Fibroblast of skin of abdomen (primary cell): ENCODE measurements around the gene CERS1.

Source experiments
- DNase-seq: peaks from one replicate; pipeline ENCODE4 v3.0.0-alpha.2; 2013

The CERS1 gene

DNA sequence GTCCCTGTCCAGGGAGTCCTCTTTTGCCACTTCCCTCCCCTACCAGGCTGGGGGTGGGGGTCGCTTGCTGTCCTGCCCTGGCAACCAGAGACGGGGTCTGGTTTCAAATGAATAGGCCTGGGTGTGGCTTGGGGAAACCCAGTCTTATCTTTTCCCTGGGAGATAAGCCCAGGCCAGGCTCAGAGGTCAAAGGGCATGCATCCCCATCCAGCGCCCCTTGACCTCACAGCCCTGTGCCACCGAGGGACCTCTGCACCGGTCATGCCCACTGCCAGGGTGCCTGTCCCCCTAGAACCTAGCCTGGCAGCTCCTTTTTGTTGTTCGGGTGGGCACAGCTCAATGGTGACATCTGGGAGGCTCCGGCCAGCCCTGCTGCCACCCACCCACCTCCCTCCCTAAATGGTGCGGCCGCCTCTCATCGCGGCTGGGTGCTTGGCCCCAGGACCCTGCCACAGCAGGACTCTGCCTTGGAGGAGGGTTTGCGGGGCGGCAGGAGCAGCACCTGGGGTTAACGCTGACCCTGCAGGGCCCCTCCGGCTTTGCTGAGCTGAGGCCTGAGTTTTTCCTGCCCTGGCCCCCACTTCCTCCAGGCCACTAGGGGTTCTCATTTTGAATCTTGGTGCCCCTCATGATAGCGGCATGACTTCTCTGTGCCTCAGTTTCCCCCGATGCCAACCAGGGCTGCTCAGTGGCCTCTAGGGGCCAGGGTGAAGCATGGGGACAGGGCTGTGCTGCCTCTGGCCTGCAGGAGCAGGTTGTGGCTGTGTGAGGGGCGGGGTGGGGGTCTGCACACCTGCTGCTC is 2.9 kb upstream of the CERS1 start:
- no peak for DNase-seq

- no peak for DNase-seq
These were observed 2.2 kb upstream of the CERS1 start for GRCh38 chr19:18898081-18898606.

GRCh38 chr19:18897094-18898029 is 1.4 kb upstream of the CERS1 start:
- no peak for DNase-seq

DNA sequence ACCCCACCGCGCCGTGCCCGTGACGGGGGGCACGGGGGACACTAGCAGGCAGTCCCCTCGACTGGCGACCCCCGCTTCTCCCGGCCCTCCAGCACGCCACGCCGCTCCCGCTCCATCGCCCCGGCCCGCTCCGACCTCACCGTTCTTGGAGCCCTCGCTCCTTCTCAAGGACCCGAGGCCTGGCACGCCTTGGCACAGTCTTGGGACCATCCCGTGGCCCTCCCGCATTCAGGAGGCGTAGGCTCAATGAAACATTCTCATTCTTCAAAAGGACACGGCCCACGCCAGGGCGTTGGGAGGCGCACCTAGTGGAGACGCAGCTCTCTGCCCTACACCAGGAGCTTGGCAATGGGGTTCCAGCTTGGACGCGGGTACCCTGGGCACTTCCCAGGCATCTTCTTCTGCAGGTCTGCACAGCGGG is 473 bp upstream of the CERS1 start:
- DNase-seq, result no peak

GRCh38 chr19:18895038-18895823 is 727 bp downstream of the CERS1 start:
- DNase-seq, result no peak

GRCh38 chr19:18894254-18895037 is 1.5 kb downstream of the CERS1 start:
- peak; percentile 25 for DNase-seq

DNA sequence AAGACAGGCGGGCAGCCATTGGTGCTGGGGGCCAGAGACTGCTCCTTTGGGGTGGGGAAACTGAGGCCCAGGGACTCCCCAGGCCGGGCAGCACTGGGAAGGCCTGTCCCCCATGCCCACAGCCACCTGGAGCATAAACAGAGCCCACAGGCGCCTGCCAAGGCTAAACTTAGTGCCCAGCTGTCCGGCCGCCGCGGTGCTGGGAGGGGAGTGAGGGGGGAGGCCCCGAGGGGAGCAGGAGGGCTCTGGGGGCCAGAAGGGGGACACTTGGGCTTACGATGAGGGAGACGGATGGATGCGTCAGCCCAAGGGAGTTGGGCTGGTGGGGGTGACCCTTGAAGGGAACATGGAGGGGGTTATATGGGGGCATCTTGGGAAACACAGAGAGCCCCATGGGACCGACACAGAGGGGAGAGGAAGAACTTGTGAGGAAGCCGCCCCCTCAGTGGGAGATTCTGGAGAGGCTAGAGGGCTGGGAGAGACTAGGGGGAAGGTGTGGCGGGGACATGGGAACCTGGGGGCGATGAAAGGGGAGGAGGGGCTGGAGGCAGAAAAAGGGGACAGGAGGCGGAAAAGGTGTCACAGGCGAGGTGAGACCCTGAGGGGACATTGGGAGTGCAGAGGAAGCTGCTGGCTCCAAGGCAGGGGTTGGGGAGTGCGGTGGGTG is 2.2 kb downstream of the CERS1 start:
- no peak for DNase-seq

- DNase-seq, result no peak
These were observed 5.8 kb downstream of the CERS1 start for GRCh38 chr19:18889949-18890745.

DNA sequence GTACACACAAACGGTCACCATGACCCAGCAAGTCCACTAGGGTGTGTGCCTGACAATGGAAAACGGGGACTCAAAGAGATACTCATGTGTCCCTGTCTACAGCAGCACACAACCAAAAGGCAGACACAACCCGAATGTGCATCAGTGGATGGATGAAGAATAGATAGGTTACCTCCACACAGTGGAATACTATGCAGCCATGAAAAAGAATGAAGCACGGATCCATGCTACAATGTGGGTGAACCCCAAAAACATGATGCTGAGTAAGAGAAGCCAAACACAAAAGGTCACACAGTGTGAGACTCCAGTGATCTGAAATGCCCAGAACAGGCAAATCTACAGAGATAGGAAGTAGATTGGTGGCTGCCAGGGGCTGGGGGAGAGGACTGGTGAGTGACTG is 9.0 kb downstream of the CERS1 start:
- no peak for DNase-seq

- no peak for DNase-seq
These were observed 12.2 kb downstream of the CERS1 start for GRCh38 chr19:18883526-18884304.

GRCh38 chr19:18881491-18881890 is 14.5 kb downstream of the CERS1 start:
- no peak for DNase-seq

DNA sequence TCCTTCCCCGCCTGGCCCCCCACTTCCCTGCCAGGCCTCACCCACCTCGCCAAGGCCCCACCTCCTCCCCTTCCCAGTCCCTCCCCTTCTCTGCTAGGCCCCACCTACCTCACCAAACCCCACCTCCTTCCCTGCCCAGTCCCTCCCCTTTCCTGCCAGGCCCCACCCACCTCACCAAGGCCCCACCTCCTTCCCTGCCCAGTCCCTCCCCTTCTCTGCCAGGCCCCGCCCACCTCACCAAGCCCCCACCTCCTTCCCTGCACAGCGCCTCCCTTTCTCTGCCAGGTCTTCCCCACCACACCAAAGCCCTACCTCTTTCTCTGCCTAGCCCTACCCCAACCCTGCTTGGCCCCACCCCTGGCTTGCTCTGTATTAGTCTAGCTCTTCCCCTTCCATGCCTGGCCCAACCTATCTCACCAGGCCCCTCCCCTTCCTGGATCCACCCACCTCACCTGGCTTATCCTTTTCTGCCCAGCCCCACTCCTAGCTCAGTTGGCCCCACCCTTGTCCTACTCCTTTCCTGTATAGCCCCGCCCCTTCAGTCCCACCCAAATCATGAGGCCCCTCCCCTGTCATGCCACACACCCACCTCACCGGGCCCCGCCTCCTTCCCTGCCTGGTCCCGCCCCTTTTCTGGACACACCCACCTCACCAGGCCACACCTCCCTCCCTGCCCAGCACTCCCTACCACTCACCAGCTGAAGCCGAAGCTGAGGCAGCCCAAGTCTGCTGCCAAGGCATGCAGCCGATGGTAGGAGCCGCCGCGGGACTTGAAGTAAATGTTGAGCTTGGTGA is 16.2 kb downstream of the CERS1 start:
- no peak for DNase-seq

DNA sequence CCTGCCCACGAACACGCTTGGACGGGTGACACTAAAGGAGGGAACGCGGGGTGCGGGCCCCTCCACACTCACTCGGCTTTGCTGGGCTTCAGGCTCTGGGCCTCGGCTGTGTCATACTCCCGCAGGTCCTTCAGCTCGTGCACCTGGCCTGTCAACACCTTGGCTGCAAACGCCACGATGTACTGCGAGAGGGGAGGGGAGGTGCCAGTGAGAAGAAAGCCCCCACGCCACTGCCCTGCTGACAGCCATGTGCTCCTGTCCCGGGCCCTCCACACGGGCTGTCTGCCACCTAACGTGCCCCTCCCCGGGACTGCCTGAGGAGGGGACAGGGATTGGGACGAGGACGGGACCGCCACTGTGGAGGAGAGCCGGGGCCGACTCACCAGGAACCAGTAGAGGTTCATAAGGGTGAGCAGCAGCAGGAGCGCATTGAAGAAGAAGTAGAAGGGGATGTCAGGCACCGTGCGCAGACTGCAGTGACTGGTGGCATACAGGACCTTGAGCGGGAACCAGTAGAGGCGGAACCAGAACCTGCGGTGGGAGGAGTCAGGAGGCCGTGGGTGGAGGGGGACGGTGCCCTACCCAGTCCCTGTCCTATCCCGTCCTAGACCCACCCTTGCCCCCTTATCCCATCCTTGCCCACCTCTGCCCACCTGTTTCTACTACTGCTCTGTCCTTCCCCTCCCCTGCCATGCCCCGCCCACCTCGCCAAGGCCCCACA is 16.9 kb downstream of the CERS1 start:
- no peak for DNase-seq

GRCh38 chr19:18878058-18878797 is 17.7 kb downstream of the CERS1 start:
- DNase-seq, result no peak

DNA sequence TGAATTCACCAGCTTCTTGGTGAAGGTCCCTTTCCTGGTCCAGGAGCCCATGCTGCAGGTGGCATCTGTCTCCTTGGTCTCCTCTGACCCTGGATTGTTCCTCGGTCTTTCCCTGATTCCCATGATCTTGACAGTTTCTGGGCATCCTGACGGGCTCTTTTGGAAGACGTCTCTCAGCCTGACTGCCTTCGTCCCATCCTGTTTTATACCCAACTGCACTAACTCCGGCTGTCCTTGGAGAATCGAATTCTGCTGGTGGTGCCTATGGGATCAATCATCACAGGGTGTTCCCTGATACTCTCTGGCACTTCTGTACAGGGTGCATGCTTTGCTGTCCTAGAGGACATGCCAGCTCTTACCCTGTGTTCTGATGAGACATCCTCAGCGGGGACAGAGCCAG is 19.1 kb downstream of the CERS1 start:
- no peak for DNase-seq

- peak; percentile 38 for DNase-seq
These were observed 20.2 kb downstream of the CERS1 start for GRCh38 chr19:18875726-18876125.

GRCh38 chr19:18871543-18871942 is 24.4 kb downstream of the CERS1 start:
- no peak for DNase-seq
